NT2/D1 (cell line): Measurements from ENCODE around the gene STK32B.

Experiments
- DNase-seq: peaks from one replicate; pipeline ENCODE4 v3.0.0-alpha.2; 2011; ENCODE audit warnings: low read depth, low spot score
- H3K27me3 ChIP-seq: 2 replicates; pipeline ENCODE4 v1.6.0; 2011; ENCODE audit warnings: mild to moderate bottlenecking; ENCODE audit not compliant: insufficient read length, insufficient read depth
- H3K36me3 ChIP-seq: 2 replicates; pipeline ENCODE4 v1.6.1; 2011; ENCODE audit warnings: mild to moderate bottlenecking, low read length, mixed read lengths; ENCODE audit not compliant: insufficient read depth, insufficient read length
- H3K4me1 ChIP-seq: 2 replicates; pipeline ENCODE4 v1.5.1; 2011; ENCODE audit not compliant: insufficient read depth, insufficient read length
- H3K4me3 ChIP-seq: 2 replicates; pipeline ENCODE4 v1.5.1; 2011; ENCODE audit warnings: low read depth; ENCODE audit not compliant: insufficient read length
- H3K9ac ChIP-seq: 2 replicates; pipeline ENCODE4 v1.6.0; 2011; ENCODE audit warnings: low read depth; ENCODE audit not compliant: insufficient read length
- H3K9me3 ChIP-seq: 2 replicates; pipeline ENCODE4 v1.5.1; 2011; ENCODE audit warnings: mild to moderate bottlenecking, low read length; ENCODE audit not compliant: insufficient read depth
- SUZ12 ChIP-seq: IDR thresholded peaks from 2 replicates; pipeline ENCODE4 v1.6.1; 2011; ENCODE audit not compliant: insufficient read length, insufficient read depth; ENCODE audit errors: extremely low read depth
- YY1 ChIP-seq: IDR thresholded peaks from 2 replicates; pipeline ENCODE4 v1.6.1; 2011; ENCODE audit not compliant: insufficient read length, insufficient read depth
- ZNF274 ChIP-seq: IDR thresholded peaks from 2 replicates; pipeline ENCODE4 v1.6.1; 2011; ENCODE audit warnings: mild to moderate bottlenecking, low read depth, low read length

Gene STK32B

DNA sequence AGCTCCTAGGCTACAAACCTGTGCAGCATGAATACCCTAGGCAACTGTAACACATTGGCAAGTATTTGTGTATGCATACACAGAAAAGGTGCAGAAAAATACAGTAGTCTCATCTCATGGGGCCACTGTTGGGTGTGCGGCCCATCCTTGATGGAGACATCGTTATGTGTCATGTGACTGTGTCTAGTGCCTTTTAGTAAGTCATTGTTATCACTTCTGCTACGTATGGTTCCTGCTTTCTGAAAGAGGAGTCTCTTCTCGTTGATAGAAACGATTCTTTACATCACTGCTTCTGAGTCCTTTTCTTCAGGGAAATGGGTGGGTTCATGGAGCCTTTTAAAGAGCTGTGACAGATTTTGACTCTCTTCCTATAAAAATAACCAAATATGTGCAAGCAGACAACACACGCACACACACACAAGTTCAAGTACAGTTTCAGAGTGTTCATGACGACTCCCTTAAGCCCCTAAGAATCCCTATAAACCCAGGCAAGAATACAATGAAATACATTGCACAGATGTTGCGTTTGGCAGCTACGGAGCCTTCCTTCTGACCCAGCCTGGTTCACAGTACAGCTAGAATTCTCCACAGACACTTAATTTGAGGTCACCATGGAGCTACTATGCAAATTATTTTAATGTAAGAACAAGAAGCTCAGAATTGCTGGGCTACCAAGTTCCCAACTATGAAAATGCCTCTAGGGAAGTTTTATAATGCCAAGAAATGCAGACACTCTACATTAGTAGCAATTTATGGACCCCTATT lies 10.2 kb upstream of the STK32B start:
- TF ChIP-seq ZNF274 (no peak), SUZ12 (no peak), YY1 (no peak)
- Histone ChIP-seq H3K9ac (no peak overlapping the region), H3K27me3 (no peaks in the 10 kb centered on the region), H3K4me1 (no peaks in the 10 kb centered on the region), H3K9me3 (0 out of 2 replicates have a peak, but pooled peaks cover 2% of the 10 kb centered on the region), H3K36me3 (no peaks in the 10 kb centered on the region), H3K4me3 (no peak overlapping the region)
- no peak for DNase-seq

DNA sequence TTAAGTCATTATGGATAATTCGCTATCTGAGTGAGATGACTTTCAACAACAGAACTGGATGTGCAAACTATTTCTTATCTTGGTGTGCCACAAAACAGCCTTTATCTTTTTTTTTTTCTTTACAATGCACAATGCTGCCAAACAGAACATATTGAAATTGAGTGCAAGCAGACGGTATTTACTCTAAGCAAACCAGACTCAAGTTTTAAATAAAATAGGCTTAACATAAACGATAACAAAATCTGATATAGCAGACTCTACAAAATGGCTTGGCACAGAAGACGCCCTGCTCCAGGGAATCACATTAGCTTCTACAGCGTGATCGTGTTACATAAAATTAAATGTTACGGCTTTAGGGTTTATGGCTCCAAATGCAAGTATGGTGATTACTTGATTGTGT lies 9.6 kb upstream of the STK32B start:
- H3K4me3 ChIP-seq, result no peak overlapping the region
- H3K36me3 ChIP-seq, result no peaks in the 10 kb centered on the region
- no peak for DNase-seq
- 0 out of 2 replicates have a peak, but pooled peaks cover 4% of the 10 kb centered on the region for H3K9me3 ChIP-seq
- no peak overlapping the region for H3K9ac ChIP-seq
- no peaks in the 10 kb centered on the region for H3K4me1 ChIP-seq
- TF ChIP-seq SUZ12 (no peak), ZNF274 (no peak), YY1 (no peak)
- H3K27me3 ChIP-seq, result no peaks in the 10 kb centered on the region

DNA sequence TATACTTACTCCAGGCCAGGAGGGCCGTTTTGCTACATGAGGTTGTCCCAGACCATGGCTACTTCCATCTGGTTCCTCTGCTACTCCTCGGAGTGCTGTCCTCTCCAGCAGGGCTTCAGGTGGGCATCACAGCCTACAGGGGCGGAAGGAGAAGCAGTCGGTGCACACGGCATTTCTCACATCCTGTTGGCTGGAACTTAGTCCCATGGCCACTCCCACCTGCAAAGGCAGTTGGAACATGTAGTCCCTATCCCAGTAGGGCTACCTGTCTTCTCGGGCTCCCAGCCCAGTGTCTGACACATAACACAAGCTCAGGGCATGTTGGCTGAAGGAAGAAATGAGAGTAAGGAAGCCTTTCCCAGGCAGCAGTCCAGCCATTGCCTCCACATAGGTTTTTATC lies 7.7 kb upstream of the STK32B start:
- no peak for DNase-seq
- no peak for TF ChIP-seq SUZ12
- TF ChIP-seq ZNF274, result no peak
- TF ChIP-seq YY1, result no peak
- no peaks in the 10 kb centered on the region for H3K36me3 ChIP-seq
- H3K4me1 ChIP-seq, result no peaks in the 10 kb centered on the region
- no peak overlapping the region for H3K4me3 ChIP-seq
- no peak overlapping the region for H3K9ac ChIP-seq
- no peaks in the 10 kb centered on the region for H3K27me3 ChIP-seq
- H3K9me3 ChIP-seq, result 0 out of 2 replicates have a peak, but pooled peaks cover 4% of the 10 kb centered on the region

DNA sequence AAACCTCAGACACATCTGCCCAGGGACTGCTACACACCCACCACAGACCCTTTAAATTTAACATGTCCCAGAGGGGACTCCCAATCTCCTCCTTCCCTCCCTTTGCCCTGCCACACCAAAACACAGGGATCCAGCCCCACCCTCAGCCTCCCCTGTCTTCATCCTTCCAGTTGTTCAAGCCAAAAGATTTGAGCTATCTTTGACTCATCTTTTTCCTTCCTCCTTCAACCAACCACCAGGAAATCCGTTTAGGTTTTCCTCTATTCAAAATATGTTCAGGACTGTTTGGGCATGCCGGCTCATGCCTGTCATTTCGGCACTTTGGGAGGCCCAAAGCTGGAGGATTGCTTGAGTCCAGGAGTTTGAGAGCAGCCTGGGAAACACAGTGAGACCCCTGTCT lies 6.9 kb upstream of the STK32B start:
- Histone ChIP-seq H3K27me3 (no peaks in the 10 kb centered on the region), H3K9ac (no peak overlapping the region), H3K36me3 (no peaks in the 10 kb centered on the region), H3K9me3 (0 out of 2 replicates have a peak, but pooled peaks cover 4% of the 10 kb centered on the region), H3K4me3 (no peak overlapping the region), H3K4me1 (no peaks in the 10 kb centered on the region)
- DNase-seq, result no peak
- TF ChIP-seq SUZ12, result no peak
- no peak for TF ChIP-seq YY1
- no peak for TF ChIP-seq ZNF274

DNA sequence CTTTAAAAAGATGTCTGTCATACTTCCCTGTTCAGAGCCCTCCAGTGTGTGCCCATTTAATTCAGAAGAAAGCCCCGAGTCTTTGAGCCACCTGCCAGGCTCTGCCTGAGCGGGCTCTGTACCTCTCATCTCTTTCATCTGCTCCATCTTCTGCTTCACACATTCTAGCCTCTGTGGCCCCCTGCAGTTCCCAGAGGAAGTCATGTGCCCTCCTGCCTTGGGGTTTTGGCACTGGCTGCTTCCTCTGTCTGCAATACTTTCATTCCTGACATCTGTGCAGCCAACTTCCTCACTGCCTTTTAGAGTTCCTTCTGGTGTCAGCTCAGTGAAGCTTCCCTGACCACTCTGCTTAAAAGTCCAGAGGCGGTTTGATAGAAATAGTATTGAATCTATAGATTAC lies 6.2 kb upstream of the STK32B start:
- no peak for DNase-seq
- TF ChIP-seq SUZ12 (no peak), YY1 (no peak), ZNF274 (no peak)
- H3K4me1 ChIP-seq, result no peaks in the 10 kb centered on the region

DNA sequence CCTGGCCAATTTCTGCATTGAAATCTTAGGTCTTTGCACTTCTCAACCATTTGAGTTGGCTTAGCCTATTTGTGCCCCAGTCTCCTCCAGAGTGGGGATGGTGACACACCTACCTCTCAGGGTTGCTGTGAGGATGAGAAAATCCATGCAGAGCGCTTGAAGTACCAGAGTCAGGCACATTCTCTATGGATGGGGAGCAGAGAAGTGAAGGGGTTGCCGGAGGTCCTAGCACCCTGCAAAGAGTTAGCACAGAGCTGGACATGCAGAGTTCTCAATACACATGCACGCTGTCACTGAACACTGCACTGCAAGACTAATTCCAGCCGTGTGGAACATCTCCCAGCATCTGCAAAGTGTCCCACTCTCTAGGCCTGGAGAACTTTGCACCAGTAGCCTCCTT lies 2.6 kb upstream of the STK32B start:
- Histone ChIP-seq H3K4me3 (no peak overlapping the region), H3K9me3 (0 out of 2 replicates have a peak, but pooled peaks cover 4% of the 10 kb centered on the region), H3K27me3 (peaks cover 31% of the 10 kb centered on the region), H3K4me1 (peaks cover 4% of the 10 kb centered on the region), H3K36me3 (no peaks in the 10 kb centered on the region), H3K9ac (no peak overlapping the region)
- no peak for TF ChIP-seq YY1
- TF ChIP-seq SUZ12, result no peak
- no peak for TF ChIP-seq ZNF274
- DNase-seq, result no peak

More for the DNA sequence above, 6.2 kb upstream of the STK32B start:
- no peak overlapping the region for H3K9ac ChIP-seq
- no peak overlapping the region for H3K4me3 ChIP-seq
- no peaks in the 10 kb centered on the region for H3K36me3 ChIP-seq
- 0 out of 2 replicates have a peak, but pooled peaks cover 4% of the 10 kb centered on the region for H3K9me3 ChIP-seq
- H3K27me3 ChIP-seq, result no peaks in the 10 kb centered on the region

DNA sequence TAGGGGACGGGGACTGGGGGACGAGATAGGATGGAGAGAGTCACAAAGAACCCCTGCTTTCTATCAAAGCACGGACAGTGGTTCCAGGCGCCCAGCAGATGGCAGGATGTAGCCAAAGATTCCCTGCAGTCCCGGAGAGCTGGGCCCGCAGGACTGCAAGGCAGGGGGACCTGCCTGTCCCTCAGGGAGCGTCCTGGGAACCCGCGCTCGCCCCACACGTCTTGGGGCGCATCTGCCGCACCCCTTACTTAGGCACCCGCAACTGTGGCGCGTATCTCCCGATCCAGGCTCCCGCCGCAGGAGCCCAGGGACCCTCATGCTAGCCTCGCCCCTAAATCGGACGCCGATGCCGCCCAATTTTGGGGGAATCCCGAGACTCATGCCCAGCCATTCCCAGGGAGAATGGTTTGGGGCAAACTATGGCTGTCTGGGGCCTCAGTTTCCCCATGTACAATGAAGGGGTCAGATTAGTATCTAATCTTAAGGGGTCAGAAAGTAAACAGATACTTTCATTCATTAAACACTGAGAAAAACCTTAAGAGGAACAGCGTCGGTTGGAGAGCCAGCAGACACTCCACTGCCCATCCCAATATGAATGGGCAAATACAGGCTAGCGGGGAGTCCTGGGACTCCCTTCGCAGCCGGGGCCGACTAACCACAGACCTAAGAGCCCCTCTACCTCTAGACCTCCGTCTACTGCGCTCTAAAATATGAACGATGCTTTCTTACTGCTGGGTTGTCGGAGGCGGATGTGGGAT lies 581 bp upstream of the STK32B start:
- peaks cover 31% of the 10 kb centered on the region for H3K27me3 ChIP-seq
- no peaks in the 10 kb centered on the region for H3K36me3 ChIP-seq
- H3K4me3 ChIP-seq, result peak overlapping the region; percentile 79
- TF ChIP-seq SUZ12 (no peak), ZNF274 (no peak), YY1 (no peak)
- peak overlapping the region; percentile 79 for H3K9ac ChIP-seq
- H3K9me3 ChIP-seq, result 0 out of 2 replicates have a peak, but pooled peaks cover 4% of the 10 kb centered on the region
- peaks cover 4% of the 10 kb centered on the region for H3K4me1 ChIP-seq
- DNase-seq, result peak; percentile 84
